Upper lobe of left lung (tissue), 6 donors: ENCODE results near the gene SELENOF. TPM values are rescaled to one million over a fixed set of nuclear protein-coding genes. Genes with fewer than 3 reads are reported as not detected.

Source experiments
- ATAC-seq, 2 donors: fragments of 200-7000 bp; cut with Tn5 transposase; one replicate each; pipeline ENCODE4 v1.9.1; 2022; ENCODE audit warnings: mild to moderate bottlenecking in 2 of 2, moderate library complexity in 2 of 2; ENCODE audit not compliant: low FRiP score in 2 of 2
- DNase-seq, 2 donors: peaks; one replicate each; pipeline ENCODE4 v3.0.0-alpha.2; 2019 to 2020
- H3K27ac ChIP-seq, 4 donors: fragments of 200-600 bp; sonication (generic); one replicate each; pipeline ENCODE4 v1.5.1; 2016 to 2019
- H3K27me3 ChIP-seq, 4 donors: fragments of 200-600 bp; sonication (generic); one replicate each; pipeline ENCODE4 v1.5.1; 2017 to 2019
- H3K36me3 ChIP-seq, 4 donors: fragments of 200-600 bp; sonication (generic); one replicate each; pipeline ENCODE4 v1.5.1; 2016 to 2019
- H3K4me1 ChIP-seq, 4 donors: fragments of 200-600 bp; sonication (generic); one replicate each; pipeline ENCODE4 v1.5.1; 2018 to 2019
- H3K4me3 ChIP-seq, 4 donors: fragments of 200-600 bp; sonication (generic); one replicate each; pipeline ENCODE4 v1.5.1; 2017 to 2019; ENCODE audit warnings: mild to moderate bottlenecking in 2 of 4, moderate library complexity in 1 of 4
- H3K9me3 ChIP-seq, 4 donors: fragments of 200-600 bp; sonication (generic); one replicate each; pipeline ENCODE4 v1.5.1; 2018 to 2019
- CTCF ChIP-seq, 6 experiments: fragments of 450-650 bp in 4 of 6; fragments of 200-600 bp in 2 of 6; sonication (generic) in 2 of 6; IDR thresholded peaks; one replicate each; pipeline ENCODE4 v1.5.1; 2016 to 2019; ENCODE audit warnings: antibody characterized with exemption in 6 of 6
- EP300 ChIP-seq, 4 donors: sonication (generic); formaldehyde crosslinking; IDR thresholded peaks; one replicate each; pipeline ENCODE4 v1.5.1; 2017; ENCODE audit warnings: antibody characterized with exemption in 4 of 4, control low read depth in 2 of 4
- POLR2A ChIP-seq, 4 donors: fragments of 450-650 bp; IDR thresholded peaks; one replicate each; pipeline ENCODE4 v1.5.1; 2016 to 2017; ENCODE audit warnings: antibody characterized with exemption in 4 of 4, mild to moderate bottlenecking in 2 of 4
- POLR2AphosphoS5 ChIP-seq, 2 donors: sonication (generic); formaldehyde crosslinking; IDR thresholded peaks; one replicate each; pipeline ENCODE4 v1.5.1; 2017; ENCODE audit warnings: antibody characterized with exemption in 2 of 2
- WGBS, 2 donors: methylation state at CpG; one replicate each; pipeline ENCODE4 v1.1.5; 2017 to 2018; 5-methylcytosine and 5-hydroxymethylcytosine counted together
- total RNA-seq, 6 donors: library from RNA; depleted of rRNA in 4 of 6; stranded (reverse); fragments of >200 nt in 4 of 6; gene quantifications; one replicate each; pipeline versions ENCODE4 v1.1.0 to v1.2.1, GENCODE V29; 2016 to 2021
- donor health status: DM: no; HTN: no; CAD: no; lungs with moderate emphysema.
- donor health status: DM: no; HTN: yes; CAD: no; lungs with severe emphysema.

The SELENOF gene
- total RNA-seq, 6 donors from 2014 or later, result 23.0 to 217 (median 132) TPM

GRCh38 chr1:86865973-86866637 is 47.8 kb downstream of the SELENOF start:
- WGBS, 2 donors, result 61 to 91% methylated on average over 6 of the region's 6 CpGs
- no peak overlapping the region for H3K27ac ChIP-seq
- no peaks in the 10 kb centered on the region for H3K27me3 ChIP-seq
- DNase-seq (no peak), ATAC-seq (no peak)
- TF ChIP-seq EP300 (IDR thresholded peaks at IDR 0.05) (no peak), POLR2A (IDR thresholded peaks at IDR 0.05) (no peak), POLR2AphosphoS5 (IDR thresholded peaks at IDR 0.05) (no peak), CTCF (IDR thresholded peaks at IDR 0.05) (no peak)
- no peaks in the 10 kb centered on the region for H3K9me3 ChIP-seq
- no peaks in the 10 kb centered on the region for H3K4me1 ChIP-seq
- peaks cover 0 to 10% (median 0%) of the 10 kb centered on the region in 4 donors for H3K36me3 ChIP-seq
- no peak overlapping the region for H3K4me3 ChIP-seq

- TF ChIP-seq EP300 (IDR thresholded peaks at IDR 0.05), result no peak
- no peak for TF ChIP-seq POLR2AphosphoS5 (IDR thresholded peaks at IDR 0.05)
- no peak for TF ChIP-seq CTCF (IDR thresholded peaks at IDR 0.05)
- TF ChIP-seq POLR2A (IDR thresholded peaks at IDR 0.05), result no peak
- 97 to 98% methylated on average over 2 of the region's 2 CpGs for WGBS, 2 donors
- no peaks in the 10 kb centered on the region for H3K9me3 ChIP-seq
- H3K4me3 ChIP-seq, result no peak overlapping the region
- DNase-seq, result no peak
- no peak overlapping the region for H3K27ac ChIP-seq
- H3K4me1 ChIP-seq, result no peaks in the 10 kb centered on the region
- peaks cover 0 to 10% (median 0%) of the 10 kb centered on the region in 4 donors for H3K36me3 ChIP-seq
- no peak for ATAC-seq
- no peaks in the 10 kb centered on the region for H3K27me3 ChIP-seq
Measured at GRCh38 chr1:86862920-86863319, 51.0 kb downstream of the SELENOF start.

- WGBS, 2 donors, result 91 to 97% methylated on average over 1 of the region's 1 CpG
- H3K27ac ChIP-seq, result no peak overlapping the region
- DNase-seq (no peak), ATAC-seq (no peak)
- H3K36me3 ChIP-seq, result peaks cover 0 to 10% (median 0%) of the 10 kb centered on the region in 4 donors
- H3K4me3 ChIP-seq, result no peak overlapping the region
- H3K4me1 ChIP-seq, result no peaks in the 10 kb centered on the region
- H3K27me3 ChIP-seq, result no peaks in the 10 kb centered on the region
- H3K9me3 ChIP-seq, result no peaks in the 10 kb centered on the region
- no peak for TF ChIP-seq POLR2A (IDR thresholded peaks at IDR 0.05)
Measured at GRCh38 chr1:86861424-86861823, 52.5 kb downstream of the SELENOF start.

- no peak overlapping the region for H3K4me3 ChIP-seq
- no peak overlapping the region for H3K27ac ChIP-seq
- ATAC-seq (no peak), DNase-seq (no peak)
- 91 to 96% methylated on average over 1 of the region's 1 CpG for WGBS, 2 donors
- H3K27me3 ChIP-seq, result no peaks in the 10 kb centered on the region
- TF ChIP-seq POLR2AphosphoS5 (IDR thresholded peaks at IDR 0.05), result no peak
- TF ChIP-seq POLR2A (IDR thresholded peaks at IDR 0.05), result no peak
- TF ChIP-seq EP300 (IDR thresholded peaks at IDR 0.05), result no peak
- TF ChIP-seq CTCF (IDR thresholded peaks at IDR 0.05), result no peak
- H3K4me1 ChIP-seq, result no peaks in the 10 kb centered on the region
- no peaks in the 10 kb centered on the region for H3K9me3 ChIP-seq
- H3K36me3 ChIP-seq, result peaks cover 0 to 10% (median 0%) of the 10 kb centered on the region in 4 donors
Measured at GRCh38 chr1:86860424-86860823, 53.5 kb downstream of the SELENOF start.

- Histone ChIP-seq H3K27ac (no peak overlapping the region), H3K4me1 (no peaks in the 10 kb centered on the region), H3K27me3 (no peaks in the 10 kb centered on the region), H3K36me3 (peaks cover 0 to 10% (median 0%) of the 10 kb centered on the region in 4 donors), H3K9me3 (no peaks in the 10 kb centered on the region), H3K4me3 (no peak overlapping the region)
- WGBS, 2 donors, result 92 to 98% methylated on average over 2 of the region's 2 CpGs
- no peak for DNase-seq
- TF ChIP-seq POLR2A (IDR thresholded peaks at IDR 0.05) (no peak), EP300 (IDR thresholded peaks at IDR 0.05) (no peak), CTCF (IDR thresholded peaks at IDR 0.05) (no peak), POLR2AphosphoS5 (IDR thresholded peaks at IDR 0.05) (no peak)
- ATAC-seq, result no peak
Measured at GRCh38 chr1:86860020-86860419, 53.9 kb downstream of the SELENOF start.
